Muscle of leg (tissue), 16 donors: Measurements from ENCODE around the gene SECISBP2L. TPM values are rescaled to one million over a fixed set of nuclear protein-coding genes. Genes with fewer than 3 reads are reported as not detected.

Experiments
- DNase-seq: peaks from one replicate; pipeline ENCODE4 v3.0.0; 2013
- H3K27ac ChIP-seq: one replicate; pipeline ENCODE4 v1.5.1; 2013; ENCODE audit warnings: mild to moderate bottlenecking, low read length, control low read depth
- H3K27me3 ChIP-seq: one replicate; pipeline ENCODE4 v1.6.1; 2013; ENCODE audit warnings: low read length; ENCODE audit not compliant: control insufficient read depth, insufficient read depth
- H3K36me3 ChIP-seq: one replicate; pipeline ENCODE4 v1.6.1; 2013; ENCODE audit warnings: low read length; ENCODE audit not compliant: control insufficient read depth, insufficient read depth
- H3K4me1 ChIP-seq: one replicate; pipeline ENCODE4 v1.6.1; 2013; ENCODE audit warnings: low read length; ENCODE audit not compliant: control insufficient read depth, insufficient read depth
- H3K4me3 ChIP-seq: one replicate; pipeline ENCODE4 v1.5.1; 2013; ENCODE audit warnings: low read length, control low read depth
- H3K9me3 ChIP-seq: replicated peaks from 2 replicates; pipeline ENCODE4 v1.6.1; 2013; ENCODE audit warnings: low read depth, low read length; ENCODE audit not compliant: control insufficient read depth
- WGBS: methylation state at CpG from one replicate; pipeline ENCODE4 v1.1.5; 2013; ENCODE audit warnings: missing lambda C conversion rate; ENCODE audit not compliant: insufficient coverage; 5-methylcytosine and 5-hydroxymethylcytosine counted together
- long read RNA-seq, 11 donors: transcript quantifications; one replicate each; lab custom pipeline, GENCODE V29; 2026
- polyA plus RNA-seq, 8 donors: library from polyadenylated mRNA; unstranded; fragments of 120-200 nt; gene quantifications; one replicate each; pipeline versions ENCODE4 v1.2.1 to v1.2.3, GENCODE V29; 2013; ENCODE audit warnings: inconsistent platforms in 1 of 8, low replicate concordance in 1 of 8; ENCODE audit not compliant: insufficient read length in 8 of 8, insufficient read depth in 1 of 8
- total RNA-seq: library from RNA; stranded (reverse); fragments of 120-200 nt; gene quantifications from one replicate; pipeline ENCODE4 v1.2.4, GENCODE V29; 2013

SECISBP2L gene, protein sequence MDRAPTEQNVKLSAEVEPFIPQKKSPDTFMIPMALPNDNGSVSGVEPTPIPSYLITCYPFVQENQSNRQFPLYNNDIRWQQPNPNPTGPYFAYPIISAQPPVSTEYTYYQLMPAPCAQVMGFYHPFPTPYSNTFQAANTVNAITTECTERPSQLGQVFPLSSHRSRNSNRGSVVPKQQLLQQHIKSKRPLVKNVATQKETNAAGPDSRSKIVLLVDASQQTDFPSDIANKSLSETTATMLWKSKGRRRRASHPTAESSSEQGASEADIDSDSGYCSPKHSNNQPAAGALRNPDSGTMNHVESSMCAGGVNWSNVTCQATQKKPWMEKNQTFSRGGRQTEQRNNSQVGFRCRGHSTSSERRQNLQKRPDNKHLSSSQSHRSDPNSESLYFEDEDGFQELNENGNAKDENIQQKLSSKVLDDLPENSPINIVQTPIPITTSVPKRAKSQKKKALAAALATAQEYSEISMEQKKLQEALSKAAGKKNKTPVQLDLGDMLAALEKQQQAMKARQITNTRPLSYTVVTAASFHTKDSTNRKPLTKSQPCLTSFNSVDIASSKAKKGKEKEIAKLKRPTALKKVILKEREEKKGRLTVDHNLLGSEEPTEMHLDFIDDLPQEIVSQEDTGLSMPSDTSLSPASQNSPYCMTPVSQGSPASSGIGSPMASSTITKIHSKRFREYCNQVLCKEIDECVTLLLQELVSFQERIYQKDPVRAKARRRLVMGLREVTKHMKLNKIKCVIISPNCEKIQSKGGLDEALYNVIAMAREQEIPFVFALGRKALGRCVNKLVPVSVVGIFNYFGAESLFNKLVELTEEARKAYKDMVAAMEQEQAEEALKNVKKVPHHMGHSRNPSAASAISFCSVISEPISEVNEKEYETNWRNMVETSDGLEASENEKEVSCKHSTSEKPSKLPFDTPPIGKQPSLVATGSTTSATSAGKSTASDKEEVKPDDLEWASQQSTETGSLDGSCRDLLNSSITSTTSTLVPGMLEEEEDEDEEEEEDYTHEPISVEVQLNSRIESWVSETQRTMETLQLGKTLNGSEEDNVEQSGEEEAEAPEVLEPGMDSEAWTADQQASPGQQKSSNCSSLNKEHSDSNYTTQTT
- total RNA-seq = 29.0 TPM
- polyA plus RNA-seq = 10 to 100 TPM; 18.3 to 35.2 (median 24.2) TPM
- long read RNA-seq, donor 1, full-length matches to known transcripts = 2 of 2 reads
- long read RNA-seq, donor 1, partial matches to known transcripts = 0 of 2 reads
- long read RNA-seq, donor 1, other reads (novel, unspliced or antisense) = 0 of 2 reads
- long read RNA-seq, donor 2, partial matches to known transcripts = 0 of 1 reads
- long read RNA-seq, donor 2, other reads (novel, unspliced or antisense) = 0 of 1 reads
- long read RNA-seq, donor 3, full-length matches to known transcripts = 2 of 2 reads
- long read RNA-seq, donor 3, partial matches to known transcripts = 0 of 2 reads
- long read RNA-seq, donor 3, other reads (novel, unspliced or antisense) = 0 of 2 reads
- long read RNA-seq, donor 4 = 0 reads
- long read RNA-seq, donor 5, full-length matches to known transcripts = 4 of 4 reads
- long read RNA-seq, donor 5, partial matches to known transcripts = 0 of 4 reads
- long read RNA-seq, donor 5, other reads (novel, unspliced or antisense) = 0 of 4 reads
- long read RNA-seq, donor 6, partial matches to known transcripts = 0 of 2 reads
- long read RNA-seq, donor 6, other reads (novel, unspliced or antisense) = 0 of 2 reads
- long read RNA-seq, donor 7 = 0 reads
- long read RNA-seq, donor 8 = 0 reads
- long read RNA-seq, donor 9, full-length matches to known transcripts = 4 of 4 reads
- long read RNA-seq, donor 9, partial matches to known transcripts = 0 of 4 reads
- long read RNA-seq, donor 9, other reads (novel, unspliced or antisense) = 0 of 4 reads
- long read RNA-seq, donor 10, partial matches to known transcripts = 7 of 8 reads
- long read RNA-seq, donor 10, other reads (novel, unspliced or antisense) = 0 of 8 reads
- long read RNA-seq, donor 11, full-length matches to known transcripts = 3 of 3 reads
- long read RNA-seq, donor 11, partial matches to known transcripts = 0 of 3 reads
- long read RNA-seq, donor 11, other reads (novel, unspliced or antisense) = 0 of 3 reads

- WGBS = 3% methylated on average over 41 of the region's 50 CpGs
- Histone ChIP-seq H3K27ac (peak within 1 kb of the TSS; percentile 89), H3K27me3 (no peaks in the 10 kb centered on the region), H3K9me3 (no peaks in the 10 kb centered on the region), H3K36me3 (no peaks in the 10 kb centered on the region), H3K4me3 (peak within 1 kb of the TSS; percentile 92), H3K4me1 (peaks cover 2% of the 10 kb centered on the region)
- peak; percentile 99 for DNase-seq
These were observed at the start of gene SECISBP2L for GRCh38 chr15:49046220-49047102. Gene SECISBP2L (minus strand): TSS chr15:49046446. CDS start chr15:49046299, 147 bp downstream.

DNA sequence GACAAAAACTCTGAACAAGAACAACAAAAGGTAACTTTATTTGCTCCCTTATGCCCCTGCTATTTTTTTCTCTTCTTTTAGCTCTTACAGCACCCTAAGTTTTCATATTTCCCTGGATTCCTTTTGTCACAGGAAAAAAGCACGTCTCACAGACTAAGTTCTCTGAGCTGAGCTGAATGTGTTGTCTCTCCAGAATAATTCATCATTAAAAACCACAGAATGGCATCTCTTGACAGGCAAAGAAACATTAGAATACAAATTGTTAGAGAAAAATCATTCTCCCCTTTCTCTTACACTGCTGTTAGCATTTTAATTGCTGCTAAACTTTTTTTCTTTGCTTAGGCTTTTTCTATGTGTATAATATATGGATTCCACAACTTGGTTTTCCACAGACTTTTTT, 48.7 kb upstream of the SECISBP2L start:
- Histone ChIP-seq H3K27me3 (no peaks in the 10 kb centered on the region), H3K9me3 (no peaks in the 10 kb centered on the region), H3K36me3 (no peaks in the 10 kb centered on the region), H3K4me3 (no peak overlapping the region), H3K27ac (no peak overlapping the region), H3K4me1 (no peaks in the 10 kb centered on the region)
- DNase-seq = no peak
- WGBS = no CpG with 5 or more reads among the region's 1 CpG

GRCh38 chr15:49093252-49094105, 47.2 kb upstream of the SECISBP2L start:
- no peaks in the 10 kb centered on the region for H3K27me3 ChIP-seq

GRCh38 chr15:49088996-49089395, 42.8 kb upstream of the SECISBP2L start:
- no peak for DNase-seq
- no peak overlapping the region for H3K4me3 ChIP-seq
- H3K9me3 ChIP-seq = no peaks in the 10 kb centered on the region
- no peaks in the 10 kb centered on the region for H3K36me3 ChIP-seq
- H3K4me1 ChIP-seq = no peaks in the 10 kb centered on the region
- H3K27me3 ChIP-seq = no peaks in the 10 kb centered on the region
- no peak overlapping the region for H3K27ac ChIP-seq
- 75% methylated on average over 3 of the region's 4 CpGs for WGBS

More at GRCh38 chr15:49093252-49094105, 47.2 kb upstream of the SECISBP2L start:
- H3K4me1 ChIP-seq = no peaks in the 10 kb centered on the region
- no peak overlapping the region for H3K4me3 ChIP-seq
- H3K9me3 ChIP-seq = no peaks in the 10 kb centered on the region
- H3K36me3 ChIP-seq = no peaks in the 10 kb centered on the region
- no peak for DNase-seq
- no peak overlapping the region for H3K27ac ChIP-seq
- 79% methylated on average over 1 of the region's 4 CpGs for WGBS

DNA sequence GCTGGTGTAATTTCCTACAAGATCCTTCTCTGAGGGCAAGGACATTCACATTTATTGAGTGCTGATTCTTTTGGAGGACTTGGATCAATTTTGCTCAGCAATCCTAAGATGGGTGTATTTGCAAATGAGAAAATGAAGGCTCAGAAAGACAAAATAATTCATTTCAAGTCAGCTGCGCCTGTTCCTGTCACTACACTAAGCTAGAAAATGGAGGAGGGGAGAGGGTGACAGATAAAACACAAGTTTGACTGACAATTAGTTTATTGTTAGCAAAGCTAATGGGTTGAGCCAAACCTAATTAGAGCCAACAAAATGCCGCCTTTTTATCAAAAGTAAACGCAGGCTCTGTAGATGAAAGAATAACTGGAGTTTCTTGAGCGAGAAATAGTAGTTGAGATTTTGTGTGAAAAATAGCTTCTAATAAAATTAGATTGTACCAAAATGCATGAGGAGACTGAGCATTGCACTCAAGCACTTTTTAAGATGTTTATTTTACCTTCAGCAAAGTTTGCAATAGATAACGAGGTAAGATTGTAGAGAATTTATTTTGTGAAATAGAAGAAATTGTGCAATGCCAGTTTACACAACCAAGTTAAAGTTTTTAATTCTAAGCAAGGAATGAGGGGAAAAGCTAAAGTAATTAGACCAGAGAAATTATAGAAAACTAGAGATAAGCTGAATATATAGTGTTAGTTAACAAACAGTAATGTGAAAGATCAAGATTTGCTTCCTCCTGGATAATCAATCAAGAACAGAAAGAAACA, 39.6 kb upstream of the SECISBP2L start:
- DNase-seq = no peak
- 80% methylated on average over 1 of the region's 5 CpGs for WGBS
- no peaks in the 10 kb centered on the region for H3K27me3 ChIP-seq
- no peaks in the 10 kb centered on the region for H3K4me1 ChIP-seq
- H3K36me3 ChIP-seq = no peaks in the 10 kb centered on the region
- H3K9me3 ChIP-seq = no peaks in the 10 kb centered on the region
- H3K27ac ChIP-seq = no peak overlapping the region
- H3K4me3 ChIP-seq = no peak overlapping the region

- Histone ChIP-seq H3K27me3 (no peaks in the 10 kb centered on the region), H3K36me3 (no peaks in the 10 kb centered on the region), H3K27ac (no peak overlapping the region), H3K4me1 (no peaks in the 10 kb centered on the region), H3K9me3 (no peaks in the 10 kb centered on the region), H3K4me3 (no peak overlapping the region)
- no CpG with 5 or more reads among the region's 3 CpGs for WGBS
- no peak for DNase-seq
These were observed 38.0 kb upstream of the SECISBP2L start for GRCh38 chr15:49084285-49084570.

- Histone ChIP-seq H3K9me3 (no peaks in the 10 kb centered on the region), H3K4me3 (no peak overlapping the region), H3K27ac (no peak overlapping the region), H3K27me3 (no peaks in the 10 kb centered on the region), H3K36me3 (no peaks in the 10 kb centered on the region), H3K4me1 (no peaks in the 10 kb centered on the region)
- no CpG with 5 or more reads among the region's 5 CpGs for WGBS
- no peak for DNase-seq
These were observed 37.4 kb upstream of the SECISBP2L start for GRCh38 chr15:49083401-49084284.
